B cell (primary cell): Measurements from ENCODE around the gene AP3D1. TPM values are rescaled to one million over a fixed set of nuclear protein-coding genes. Genes with fewer than 3 reads are reported as not detected.

ENCODE experiments used
- ATAC-seq: fragments of 200-7000 bp; cut with Tn5 transposase; one replicate; pipeline ENCODE4 v1.10.0; 2021; ENCODE audit warnings: low read depth, mild to moderate bottlenecking, moderate number of reproducible peaks, moderate library complexity
- CTCF ChIA-PET: fragments of 350-600 bp; sonication (Branson Sonifier 250); formaldehyde crosslinking; loops from one replicate; lab custom pipeline; 2021; ENCODE audit warnings: antibody characterized with exemption, inconsistent platforms; lab: Charles Lee
- POLR2A ChIA-PET: fragments of 350-600 bp; sonication (Branson Sonifier 250); formaldehyde crosslinking; loops from one replicate; lab custom pipeline; 2021; ENCODE audit warnings: antibody characterized with exemption; lab: Charles Lee
- DNase-seq: peaks from one replicate; pipeline ENCODE4 v3.0.0; 2013
- H2AFZ ChIP-seq: 2 replicates; pipeline ENCODE4 v1.6.1; 2012; ENCODE audit warnings: mild to moderate bottlenecking, low read depth, low read length; ENCODE audit not compliant: insufficient read depth, poor library complexity, severe bottlenecking
- H3K27ac ChIP-seq, 2 donors: 1 replicate in 1 of 2; 2 replicates in 1 of 2; pipeline ENCODE4 v1.5.1; 2012 to 2013; ENCODE audit warnings: low read length in 2 of 2, mild to moderate bottlenecking in 2 of 2, moderate library complexity in 1 of 2
- H3K27me3 ChIP-seq, 4 experiments: fragments of 200-600 bp in 1 of 4; sonication (generic) in 1 of 4; replicated peaks in 1 of 4; 1 replicate in 2 of 4; 2 replicates in 2 of 4; pipeline versions ENCODE4 v1.6.1 to v1.7.0; 2013 to 2016; ENCODE audit warnings: low read length in 3 of 4, mild to moderate bottlenecking in 2 of 4, mixed read lengths in 1 of 4, moderate library complexity in 1 of 4; ENCODE audit not compliant: insufficient read depth in 4 of 4, control insufficient read depth in 3 of 4; ENCODE audit errors: control extremely low read depth in 1 of 4
- H3K36me3 ChIP-seq, 2 experiments: replicated peaks in 1 of 2; 1 replicate in 1 of 2; 2 replicates in 1 of 2; pipeline versions ENCODE4 v1.6.1 to v1.7.1; 2013; ENCODE audit warnings: low read length in 1 of 2; ENCODE audit not compliant: insufficient read depth in 2 of 2, control insufficient read depth in 1 of 2; ENCODE audit errors: control extremely low read depth in 1 of 2, extremely low read depth in 1 of 2
- H3K4me1 ChIP-seq, 2 donors: fragments of 200-600 bp in 1 of 2; sonication (generic) in 1 of 2; 1 replicate in 1 of 2; 2 replicates in 1 of 2; pipeline versions ENCODE4 v1.5.1 to v1.6.1; 2013 to 2017; ENCODE audit warnings: low read length in 2 of 2; ENCODE audit not compliant: control insufficient read depth in 2 of 2, insufficient read depth in 2 of 2
- H3K4me2 ChIP-seq: replicated peaks from 2 replicates; pipeline ENCODE3; 2012; ENCODE audit warnings: mild to moderate bottlenecking, low read depth, low read length; ENCODE audit not compliant: poor library complexity, severe bottlenecking
- H3K4me3 ChIP-seq, 5 experiments: fragments of 200-600 bp in 1 of 5; sonication (generic) in 1 of 5; 1 replicate in 3 of 5; 2 replicates in 2 of 5; pipeline versions ENCODE4 v1.5.1 to v1.7.0; 2011 to 2016; ENCODE audit warnings: low read length in 4 of 5, mild to moderate bottlenecking in 4 of 5, low read depth in 2 of 5, control low read depth in 1 of 5, moderate library complexity in 1 of 5; ENCODE audit not compliant: insufficient read depth in 1 of 5; ENCODE audit errors: control extremely low read depth in 1 of 5, extremely low read depth in 1 of 5
- H3K79me2 ChIP-seq: fragments of 200-600 bp; sonication (generic); one replicate; pipeline ENCODE4 v1.6.0; 2016; ENCODE audit warnings: low read length; ENCODE audit not compliant: control insufficient read depth, insufficient read depth
- H3K9ac ChIP-seq: fragments of 200-600 bp; sonication (generic); 2 replicates; pipeline ENCODE4 v1.6.1; 2017; ENCODE audit warnings: mild to moderate bottlenecking, low read length, moderate library complexity
- H3K9me3 ChIP-seq, 3 donors: one replicate each; pipeline versions ENCODE4 v1.6.1 to v1.7.1; 2013; ENCODE audit warnings: low read length in 2 of 3; ENCODE audit not compliant: control insufficient read depth in 2 of 3, insufficient read depth in 1 of 3; ENCODE audit errors: control extremely low read depth in 1 of 3
- H4K20me1 ChIP-seq: 2 replicates; pipeline ENCODE4 v1.6.0; 2012; ENCODE audit warnings: mild to moderate bottlenecking, low read length; ENCODE audit not compliant: insufficient read depth, control insufficient read depth, poor library complexity, severe bottlenecking
- H3K27ac Mint-ChIP-seq: one replicate; pipeline ENCODE4 v1.8.0; 2021; ENCODE audit warnings: mixed read lengths
- H3K27me3 Mint-ChIP-seq: one replicate; pipeline ENCODE4 v1.8.0; 2021; ENCODE audit warnings: mixed read lengths
- H3K4me1 Mint-ChIP-seq: one replicate; pipeline ENCODE4 v1.8.0; 2021; ENCODE audit warnings: mixed read lengths
- H3K4me3 Mint-ChIP-seq: one replicate; pipeline ENCODE4 v1.8.0; 2021; ENCODE audit warnings: mixed read lengths
- H3K9me3 Mint-ChIP-seq: one replicate; pipeline ENCODE4 v1.8.0; 2022; ENCODE audit warnings: mixed read lengths; ENCODE audit not compliant: insufficient read depth
- EZH2 ChIP-seq: IDR thresholded peaks from 2 replicates; pipeline ENCODE4 v1.6.1; 2012; ENCODE audit warnings: borderline replicate concordance, low read depth, mild to moderate bottlenecking, moderate library complexity, low read length; ENCODE audit not compliant: insufficient read depth, poor library complexity, severe bottlenecking
- WGBS: methylation state at CpG from one replicate; pipeline ENCODE4 v1.1.5; 2013; ENCODE audit warnings: missing lambda C conversion rate; ENCODE audit not compliant: insufficient coverage; 5-methylcytosine and 5-hydroxymethylcytosine counted together
- intact Hi-C: fragments of 100-400 bp; cut with micrococcal nuclease; formaldehyde crosslinking; loops from one replicate; pipeline ENCODE4 v1.10.0; 2022
- polyA plus RNA-seq: library from polyadenylated mRNA; depleted of rRNA; stranded (reverse); fragments of >200 nt; gene quantifications from 2 replicates; pipeline ENCODE4 v1.2.3, GENCODE V29; 2012
- total RNA-seq, 2 donors: library from RNA; stranded (reverse); fragments of 120-200 nt in 1 of 2; gene quantifications; 1 replicate in 1 of 2; 2 replicates in 1 of 2; pipeline versions ENCODE4 v1.2.3 to v1.2.4, GENCODE V29; 2013 to 2022
- TF ChIP-seq, protein P1 (sequence below): fragments of 200-600 bp; IDR thresholded peaks from one replicate; pipeline ENCODE4 v1.8.0; 2022; ENCODE audit warnings: antibody characterized with exemption, mild to moderate bottlenecking

AP3D1 gene
- total and polyA plus RNA-seq, 2 donors (not counting 1 experiment from before 2014, with no cell fraction given), result 96.4 to 114 TPM

DNA sequence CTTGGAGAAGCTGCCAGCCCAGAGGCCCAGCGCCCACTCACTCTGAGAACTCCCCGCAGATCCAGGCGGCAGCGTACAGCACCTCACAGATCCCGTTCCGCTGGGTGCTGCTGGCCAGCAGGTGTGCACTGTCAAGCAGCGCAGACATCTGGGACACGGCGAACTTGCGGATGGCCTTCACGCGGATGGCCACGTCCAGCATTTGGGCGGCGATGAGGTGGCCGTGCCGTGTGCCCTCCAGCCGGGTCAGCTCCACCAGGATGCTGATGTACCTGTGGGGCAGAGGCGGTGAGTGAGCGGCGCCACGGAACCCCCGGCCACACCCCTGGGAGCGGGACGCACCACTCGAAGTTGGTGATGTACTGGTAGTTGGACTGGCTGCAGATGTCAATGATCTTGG is 30.5 kb downstream of the AP3D1 start:
- WGBS, result 98% methylated on average over 26 of the region's 26 CpGs
- no peaks in the 10 kb centered on the region for H3K4me1 ChIP-seq
- H3K36me3 ChIP-seq, result peaks cover 0 to 77% of the 10 kb centered on the region in 2 experiments
- TF ChIP-seq EZH2, result no peak
- TF ChIP-seq, protein P1, sequence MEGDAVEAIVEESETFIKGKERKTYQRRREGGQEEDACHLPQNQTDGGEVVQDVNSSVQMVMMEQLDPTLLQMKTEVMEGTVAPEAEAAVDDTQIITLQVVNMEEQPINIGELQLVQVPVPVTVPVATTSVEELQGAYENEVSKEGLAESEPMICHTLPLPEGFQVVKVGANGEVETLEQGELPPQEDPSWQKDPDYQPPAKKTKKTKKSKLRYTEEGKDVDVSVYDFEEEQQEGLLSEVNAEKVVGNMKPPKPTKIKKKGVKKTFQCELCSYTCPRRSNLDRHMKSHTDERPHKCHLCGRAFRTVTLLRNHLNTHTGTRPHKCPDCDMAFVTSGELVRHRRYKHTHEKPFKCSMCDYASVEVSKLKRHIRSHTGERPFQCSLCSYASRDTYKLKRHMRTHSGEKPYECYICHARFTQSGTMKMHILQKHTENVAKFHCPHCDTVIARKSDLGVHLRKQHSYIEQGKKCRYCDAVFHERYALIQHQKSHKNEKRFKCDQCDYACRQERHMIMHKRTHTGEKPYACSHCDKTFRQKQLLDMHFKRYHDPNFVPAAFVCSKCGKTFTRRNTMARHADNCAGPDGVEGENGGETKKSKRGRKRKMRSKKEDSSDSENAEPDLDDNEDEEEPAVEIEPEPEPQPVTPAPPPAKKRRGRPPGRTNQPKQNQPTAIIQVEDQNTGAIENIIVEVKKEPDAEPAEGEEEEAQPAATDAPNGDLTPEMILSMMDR, result no peak
- ATAC-seq, result no peak
- H4K20me1 ChIP-seq, result peaks cover 54% of the 10 kb centered on the region
- Mint-ChIP-seq H3K4me3 (no peak overlapping the region), H3K27me3 (no peaks in the 10 kb centered on the region), H3K9me3 (no peaks in the 10 kb centered on the region), H3K27ac (no peak overlapping the region), H3K4me1 (no peaks in the 10 kb centered on the region)
- H3K27me3 ChIP-seq, result no peaks in the 10 kb centered on the region
- H3K9me3 ChIP-seq, result no peaks in the 10 kb centered on the region
- peaks cover 33% of the 10 kb centered on the region for H3K79me2 ChIP-seq
- H2AFZ ChIP-seq, result no peak overlapping the region
- ChIA-PET CTCF (no interaction called here), POLR2A (no interaction called here)
- no peak for DNase-seq
- H3K4me2 ChIP-seq, result no peak overlapping the region
- H3K9ac ChIP-seq, result no peak overlapping the region
- H3K4me3 ChIP-seq, result no peak overlapping the region
- no peak overlapping the region for H3K27ac ChIP-seq
- intact Hi-C loops, result no loop called here

DNA sequence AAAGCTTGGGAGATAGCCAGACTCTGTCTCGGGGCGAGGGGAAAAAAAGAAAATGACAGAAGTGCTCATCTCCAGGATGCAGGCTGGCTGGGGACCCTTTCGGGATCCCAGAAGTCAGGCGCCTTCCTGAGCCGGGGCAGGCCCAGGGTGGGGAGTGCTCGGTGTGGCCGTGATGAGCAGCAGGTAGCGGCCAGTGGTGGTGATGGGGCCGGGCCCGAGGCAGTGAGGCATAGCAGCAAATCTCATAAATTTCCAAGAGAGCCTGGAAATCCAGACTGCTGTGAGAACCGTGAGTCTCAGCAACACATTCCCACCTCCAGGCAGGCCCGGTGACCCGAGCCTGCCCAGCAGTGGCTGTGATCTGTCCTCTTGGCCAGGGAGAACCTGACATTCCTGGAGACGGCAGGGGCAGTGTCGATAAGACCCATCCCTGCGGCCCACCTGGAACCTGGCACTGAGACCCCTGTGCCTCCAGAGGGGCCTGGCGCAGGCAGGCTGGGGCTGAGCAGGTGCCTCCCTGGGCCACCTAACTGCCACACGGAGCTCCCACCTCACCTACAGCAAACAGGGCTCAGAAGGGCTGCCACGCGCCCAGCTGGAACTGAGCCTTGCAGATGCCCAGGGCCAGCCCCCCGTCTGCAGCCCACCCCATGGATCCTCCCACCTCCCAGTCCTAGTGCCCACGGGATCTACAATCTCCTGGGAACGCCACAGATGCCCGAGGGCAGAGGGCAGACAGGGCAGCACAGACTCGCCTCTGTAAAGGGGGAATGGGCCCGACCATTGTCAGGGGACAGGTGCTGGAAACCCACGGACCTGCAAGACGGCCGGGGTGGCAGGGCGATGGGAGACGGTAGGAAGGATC is 31.2 kb downstream of the AP3D1 start:
- ChIA-PET CTCF (interaction anchor here (0.7 kb wide), 1 partner anchor 94 kb away, joined by 3 read pairs; no protein-coding TSS in a partner anchor), POLR2A (interaction anchor here (0.7 kb wide), 2 partner anchors 85 to 582 kb away, joined by 10 to 11 read pairs; no protein-coding TSS in a partner anchor)
- Histone ChIP-seq H3K27ac (no peak overlapping the region), H3K27me3 (no peaks in the 10 kb centered on the region), H3K79me2 (peaks cover 36% of the 10 kb centered on the region), H3K4me2 (no peak overlapping the region), H3K9me3 (no peaks in the 10 kb centered on the region), H3K4me3 (no peak overlapping the region), H2AFZ (no peak overlapping the region), H4K20me1 (peaks cover 54% of the 10 kb centered on the region), H3K36me3 (peaks cover 0 to 81% of the 10 kb centered on the region in 2 experiments), H3K9ac (no peak overlapping the region), H3K4me1 (no peaks in the 10 kb centered on the region)
- TF ChIP-seq, protein P1, result no peak
- no peak for TF ChIP-seq EZH2
- WGBS, result 97% methylated on average over 25 of the region's 31 CpGs
- Mint-ChIP-seq H3K27me3 (no peaks in the 10 kb centered on the region), H3K4me3 (no peak overlapping the region), H3K27ac (no peak overlapping the region), H3K4me1 (no peaks in the 10 kb centered on the region), H3K9me3 (no peaks in the 10 kb centered on the region)
- DNase-seq (no peak), ATAC-seq (peak; percentile 5)
- intact Hi-C loops, result no loop called here
